ENCODE results near the gene BCL7C.

Gene BCL7C

GRCh38 chr16:30922960-30923535 lies 29.2 kb upstream of the BCL7C start:
- in situ Hi-C loops (cut with MboI; ENCODE audit: low sequenced_read_pairs), result no loop called here

GRCh38 chr16:30922420-30922959 lies 28.6 kb upstream of the BCL7C start:
- in situ Hi-C loops (cut with MboI; ENCODE audit: low sequenced_read_pairs), result no loop called here

GRCh38 chr16:30921748-30922419 lies 28.0 kb upstream of the BCL7C start:
- in situ Hi-C loops (cut with MboI; ENCODE audit: low sequenced_read_pairs), result no loop called here

- in situ Hi-C loops (cut with MboI; ENCODE audit: low sequenced_read_pairs), result no loop called here
These were observed 27.5 kb upstream of the BCL7C start for GRCh38 chr16:30921459-30921747.

- in situ Hi-C loops (cut with MboI; ENCODE audit: low sequenced_read_pairs), result no loop called here
These were observed 27.0 kb upstream of the BCL7C start for GRCh38 chr16:30920891-30921290.

- in situ Hi-C loops (cut with MboI; ENCODE audit: low sequenced_read_pairs), result no loop called here
These were observed 24.7 kb upstream of the BCL7C start for GRCh38 chr16:30918614-30919013.

GRCh38 chr16:30914830-30915229 lies 21.0 kb upstream of the BCL7C start:
- in situ Hi-C loops (cut with MboI; ENCODE audit: low sequenced_read_pairs), result no loop called here

GRCh38 chr16:30912794-30913412 lies 19.0 kb upstream of the BCL7C start:
- in situ Hi-C loops (cut with MboI; ENCODE audit: low sequenced_read_pairs), result no loop called here

- in situ Hi-C loops (cut with MboI; ENCODE audit: low sequenced_read_pairs), result no loop called here
These were observed 16.7 kb upstream of the BCL7C start for GRCh38 chr16:30910427-30911029.

GRCh38 chr16:30907064-30907463 lies 13.2 kb upstream of the BCL7C start:
- in situ Hi-C loops (cut with MboI; ENCODE audit: low sequenced_read_pairs), result loop anchor here (10.0 kb wide), 1 partner anchor 62 kb away; no protein-coding TSS in a partner anchor

- in situ Hi-C loops (cut with MboI; ENCODE audit: low sequenced_read_pairs), result loop anchor here (10.0 kb wide), 1 partner anchor 59 kb away; no protein-coding TSS in a partner anchor
These were observed 10.4 kb upstream of the BCL7C start for GRCh38 chr16:30904114-30904780.

- in situ Hi-C loops (cut with MboI; ENCODE audit: low sequenced_read_pairs), result loop anchor here (10.0 kb wide), 1 partner anchor 59 kb away; no protein-coding TSS in a partner anchor
These were observed 9.7 kb upstream of the BCL7C start for GRCh38 chr16:30903596-30903995.

GRCh38 chr16:30903002-30903401 lies 9.1 kb upstream of the BCL7C start:
- in situ Hi-C loops (cut with MboI; ENCODE audit: low sequenced_read_pairs), result loop anchor here (10.0 kb wide), 1 partner anchor 58 kb away; no protein-coding TSS in a partner anchor

- in situ Hi-C loops (cut with MboI; ENCODE audit: low sequenced_read_pairs), result loop anchor here (10.0 kb wide), 1 partner anchor 58 kb away; no protein-coding TSS in a partner anchor
These were observed 8.4 kb upstream of the BCL7C start for GRCh38 chr16:30902029-30902972.

GRCh38 chr16:30901201-30902028 lies 7.5 kb upstream of the BCL7C start:
- in situ Hi-C loops (cut with MboI; ENCODE audit: low sequenced_read_pairs), result loop anchor here (10.0 kb wide), 1 partner anchor 57 kb away; no protein-coding TSS in a partner anchor

GRCh38 chr16:30900588-30900987 lies 6.7 kb upstream of the BCL7C start:
- in situ Hi-C loops (cut with MboI; ENCODE audit: low sequenced_read_pairs), result loop anchor here (10.0 kb wide), 1 partner anchor 56 kb away; no protein-coding TSS in a partner anchor

GRCh38 chr16:30899794-30900193 lies 5.9 kb upstream of the BCL7C start:
- in situ Hi-C loops (cut with MboI; ENCODE audit: low sequenced_read_pairs), result loop anchor here (10.0 kb wide), 1 partner anchor 55 kb away; no protein-coding TSS in a partner anchor

- in situ Hi-C loops (cut with MboI; ENCODE audit: low sequenced_read_pairs), result no loop called here
These were observed 3.2 kb upstream of the BCL7C start for GRCh38 chr16:30896889-30897733.
